ENCODE results near the gene TACR2.

DNA sequence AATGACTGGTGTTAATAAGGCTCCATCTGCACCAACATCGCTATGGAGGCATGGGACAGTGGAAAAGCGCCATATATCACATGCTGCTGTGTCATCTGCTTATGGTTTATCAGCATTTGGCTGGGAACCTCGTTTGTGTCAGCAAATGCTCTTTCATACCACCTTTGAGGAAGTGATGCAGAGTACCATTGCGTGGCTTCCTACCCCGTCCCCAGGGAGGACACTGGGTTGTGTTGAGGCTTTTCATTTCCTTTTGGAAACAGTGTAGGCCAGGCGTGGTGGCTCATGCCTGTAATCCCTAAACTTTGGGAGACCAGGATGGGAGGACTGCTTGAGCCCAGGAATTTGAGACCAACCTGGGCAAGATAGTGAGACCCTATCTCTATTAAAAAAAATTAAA lies 6.8 kb downstream of the TACR2 start:
- TF ChIP-seq, protein P1, sequence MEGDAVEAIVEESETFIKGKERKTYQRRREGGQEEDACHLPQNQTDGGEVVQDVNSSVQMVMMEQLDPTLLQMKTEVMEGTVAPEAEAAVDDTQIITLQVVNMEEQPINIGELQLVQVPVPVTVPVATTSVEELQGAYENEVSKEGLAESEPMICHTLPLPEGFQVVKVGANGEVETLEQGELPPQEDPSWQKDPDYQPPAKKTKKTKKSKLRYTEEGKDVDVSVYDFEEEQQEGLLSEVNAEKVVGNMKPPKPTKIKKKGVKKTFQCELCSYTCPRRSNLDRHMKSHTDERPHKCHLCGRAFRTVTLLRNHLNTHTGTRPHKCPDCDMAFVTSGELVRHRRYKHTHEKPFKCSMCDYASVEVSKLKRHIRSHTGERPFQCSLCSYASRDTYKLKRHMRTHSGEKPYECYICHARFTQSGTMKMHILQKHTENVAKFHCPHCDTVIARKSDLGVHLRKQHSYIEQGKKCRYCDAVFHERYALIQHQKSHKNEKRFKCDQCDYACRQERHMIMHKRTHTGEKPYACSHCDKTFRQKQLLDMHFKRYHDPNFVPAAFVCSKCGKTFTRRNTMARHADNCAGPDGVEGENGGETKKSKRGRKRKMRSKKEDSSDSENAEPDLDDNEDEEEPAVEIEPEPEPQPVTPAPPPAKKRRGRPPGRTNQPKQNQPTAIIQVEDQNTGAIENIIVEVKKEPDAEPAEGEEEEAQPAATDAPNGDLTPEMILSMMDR (IDR thresholded peaks at IDR 0.05; ENCODE audit: low read depth, low read length): no peak
- TF ChIP-seq POLR2A (IDR thresholded peaks at IDR 0.05; ENCODE audit: extremely low read depth, insufficient read length) (no peak), MYC (IDR thresholded peaks at IDR 0.05; ENCODE audit: low read depth, low read length) (peak; percentile 29; the same call in 1 of the 2 replicates)

All from NB4 (cell line).